ENCODE data around the gene C2CD2L.
"Not testable (repeated sequence)": the region's sequence is repeated elsewhere in the genome, so short reads cannot be mapped to it uniquely, and the experiment has no call there.

C2CD2L gene

GRCh38 chr11:119100994-119101758 is 6.0 kb upstream of the C2CD2L start:
- Histone ChIP-seq H3K27me3 (ENCODE audit: insufficient read depth, low read length, poor library complexity, severe bottlenecking) (no peaks in the 10 kb centered on the region), H3K9me2 (replicated peaks; ENCODE audit: low read depth, low read length) (no peaks in the 10 kb centered on the region), H3K4me3 (ENCODE audit: low read length, poor library complexity, severe bottlenecking) (peak overlapping the region; percentile 88), H3K36me3 (ENCODE audit: insufficient read depth, low read length) (peaks cover 19% of the 10 kb centered on the region; the same call in 1 of the 2 replicates), H4K20me1 (ENCODE audit: insufficient read depth, low read length, poor library complexity, severe bottlenecking) (no peaks in the 10 kb centered on the region), H3K4me1 (ENCODE audit: insufficient read depth, low read length, poor library complexity, severe bottlenecking) (peaks cover 24% of the 10 kb centered on the region), H3K79me2 (ENCODE audit: insufficient read depth, low read length) (peaks cover 51% of the 10 kb centered on the region), H3K4me2 (ENCODE audit: low read depth, low read length, poor library complexity, severe bottlenecking) (peak overlapping the region; percentile 99), H3K9me3 (ENCODE audit: insufficient read depth, low read depth, low read length) (no peaks in the 10 kb centered on the region), H3K9ac (ENCODE audit: low read depth, low read length, poor library complexity, severe bottlenecking) (peak overlapping the region; percentile 84), H3F3A (ENCODE audit: low read depth) (no peaks in the 10 kb centered on the region), H2AFZ (ENCODE audit: low read length) (peak overlapping the region; percentile 91)
- TF ChIP-seq EZH2phosphoT487 (IDR thresholded peaks at IDR 0.05; ENCODE audit: borderline replicate concordance): no peak
- no peak for TF ChIP-seq CTCF (conservative IDR thresholded peaks at IDR 0.05; ENCODE audit: low read length)

GRCh38 chr11:119101759-119102423 is 5.3 kb upstream of the C2CD2L start, which contains the start of gene DPAGT1:
Gene DPAGT1 (minus strand): TSS chr11:119101853. CDS start chr11:119101655, 198 bp downstream.
- H3K9ac ChIP-seq (ENCODE audit: low read depth, low read length, poor library complexity, severe bottlenecking): peak within 1 kb of the TSS; percentile 84
- H3F3A ChIP-seq (ENCODE audit: low read depth): no peaks in the 10 kb centered on the region
- H2AFZ ChIP-seq (ENCODE audit: low read length): peak within 1 kb of the TSS; percentile 91
- no peaks in the 10 kb centered on the region for H3K9me2 ChIP-seq (replicated peaks; ENCODE audit: low read depth, low read length)
- no peaks in the 10 kb centered on the region for H4K20me1 ChIP-seq (ENCODE audit: insufficient read depth, low read length, poor library complexity, severe bottlenecking)
- peaks cover 31% of the 10 kb centered on the region for H3K4me1 ChIP-seq (ENCODE audit: insufficient read depth, low read length, poor library complexity, severe bottlenecking)
- no peaks in the 10 kb centered on the region for H3K27me3 ChIP-seq (ENCODE audit: insufficient read depth, low read length, poor library complexity, severe bottlenecking)
- H3K9me3 ChIP-seq (ENCODE audit: insufficient read depth, low read depth, low read length): no peaks in the 10 kb centered on the region
- peaks cover 49% of the 10 kb centered on the region for H3K79me2 ChIP-seq (ENCODE audit: insufficient read depth, low read length)
- peak within 1 kb of the TSS; percentile 88 for H3K4me3 ChIP-seq (ENCODE audit: low read length, poor library complexity, severe bottlenecking)
- TF ChIP-seq EZH2phosphoT487 (IDR thresholded peaks at IDR 0.05; ENCODE audit: borderline replicate concordance): no peak
- no peak for TF ChIP-seq CTCF (conservative IDR thresholded peaks at IDR 0.05; ENCODE audit: low read length)
- H3K36me3 ChIP-seq (ENCODE audit: insufficient read depth, low read length): peaks cover 16% of the 10 kb centered on the region; the same call in 1 of the 2 replicates
- H3K4me2 ChIP-seq (ENCODE audit: low read depth, low read length, poor library complexity, severe bottlenecking): peak within 1 kb of the TSS; percentile 99

- Histone ChIP-seq H3K4me1 (ENCODE audit: insufficient read depth, low read length, poor library complexity, severe bottlenecking) (peaks cover 34% of the 10 kb centered on the region), H3K79me2 (ENCODE audit: insufficient read depth, low read length) (peaks cover 47% of the 10 kb centered on the region), H3K4me2 (ENCODE audit: low read depth, low read length, poor library complexity, severe bottlenecking) (peak overlapping the region; percentile 99), H3K9ac (ENCODE audit: low read depth, low read length, poor library complexity, severe bottlenecking) (peak overlapping the region; percentile 84), H3K4me3 (ENCODE audit: low read length, poor library complexity, severe bottlenecking) (peak overlapping the region; percentile 88)
- not testable (repeated sequence) for H2AFZ ChIP-seq (ENCODE audit: low read length); H3F3A ChIP-seq (ENCODE audit: low read depth); H4K20me1 ChIP-seq (ENCODE audit: insufficient read depth, low read length, poor library complexity, severe bottlenecking); H3K9me3 ChIP-seq (ENCODE audit: insufficient read depth, low read depth, low read length); H3K27me3 ChIP-seq (ENCODE audit: insufficient read depth, low read length, poor library complexity, severe bottlenecking); H3K9me2 ChIP-seq (replicated peaks; ENCODE audit: low read depth, low read length); H3K36me3 ChIP-seq (ENCODE audit: insufficient read depth, low read length)
These were observed 3.9 kb upstream of the C2CD2L start for GRCh38 chr11:119103161-119103664.

Data from Loucy (cell line).